ENCODE results near the gene SETDB1.
"Not testable (repeated sequence)": the region's sequence is repeated elsewhere in the genome, so short reads cannot be mapped to it uniquely, and the experiment has no call there.

DNA sequence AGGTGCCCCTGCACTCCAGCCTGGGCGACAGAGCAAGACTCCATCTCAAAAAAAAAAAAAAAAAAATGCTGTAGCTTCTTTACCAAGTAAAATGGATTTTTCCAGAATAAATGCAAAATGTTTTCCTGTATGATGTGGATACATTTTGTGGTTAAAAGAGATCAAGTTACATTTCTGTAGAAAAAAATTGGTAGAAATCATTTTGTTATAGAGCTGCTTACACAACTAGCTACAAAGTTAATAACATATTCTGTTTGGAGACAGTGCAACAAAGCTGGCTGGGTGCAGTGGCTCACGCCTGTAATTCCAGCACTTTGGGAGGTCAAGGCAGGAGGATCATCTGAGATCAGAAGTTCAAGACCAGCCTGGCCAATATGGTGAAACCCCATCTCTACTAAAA lies 47.2 kb upstream of the SETDB1 start:
- TF ChIP-seq, protein P1, sequence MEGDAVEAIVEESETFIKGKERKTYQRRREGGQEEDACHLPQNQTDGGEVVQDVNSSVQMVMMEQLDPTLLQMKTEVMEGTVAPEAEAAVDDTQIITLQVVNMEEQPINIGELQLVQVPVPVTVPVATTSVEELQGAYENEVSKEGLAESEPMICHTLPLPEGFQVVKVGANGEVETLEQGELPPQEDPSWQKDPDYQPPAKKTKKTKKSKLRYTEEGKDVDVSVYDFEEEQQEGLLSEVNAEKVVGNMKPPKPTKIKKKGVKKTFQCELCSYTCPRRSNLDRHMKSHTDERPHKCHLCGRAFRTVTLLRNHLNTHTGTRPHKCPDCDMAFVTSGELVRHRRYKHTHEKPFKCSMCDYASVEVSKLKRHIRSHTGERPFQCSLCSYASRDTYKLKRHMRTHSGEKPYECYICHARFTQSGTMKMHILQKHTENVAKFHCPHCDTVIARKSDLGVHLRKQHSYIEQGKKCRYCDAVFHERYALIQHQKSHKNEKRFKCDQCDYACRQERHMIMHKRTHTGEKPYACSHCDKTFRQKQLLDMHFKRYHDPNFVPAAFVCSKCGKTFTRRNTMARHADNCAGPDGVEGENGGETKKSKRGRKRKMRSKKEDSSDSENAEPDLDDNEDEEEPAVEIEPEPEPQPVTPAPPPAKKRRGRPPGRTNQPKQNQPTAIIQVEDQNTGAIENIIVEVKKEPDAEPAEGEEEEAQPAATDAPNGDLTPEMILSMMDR (IDR thresholded peaks at IDR 0.05): not testable (repeated sequence)
- TF ChIP-seq POLR2A (IDR thresholded peaks at IDR 0.05): not testable (repeated sequence)

Measured in adrenal gland (tissue), 5 donors.